Loucy (cell line): Measurements from ENCODE around the gene NBEA.

Source experiments
- H2AFZ ChIP-seq: fragments of 200-600 bp; sonication (generic); 2 replicates; pipeline ENCODE4 v1.6.0; 2016; ENCODE audit warnings: antibody characterized with exemption, mild to moderate bottlenecking, low read length, moderate library complexity
- H3F3A ChIP-seq: fragments of 200-600 bp; 2 replicates; pipeline ENCODE4 v1.6.0; 2016; ENCODE audit warnings: antibody characterized with exemption, low read depth, mild to moderate bottlenecking
- H3K27me3 ChIP-seq: fragments of 200-600 bp; sonication (generic); 2 replicates; pipeline ENCODE4 v1.6.1; 2014; ENCODE audit warnings: low read length, mild to moderate bottlenecking; ENCODE audit not compliant: insufficient read depth, poor library complexity, severe bottlenecking
- H3K36me3 ChIP-seq: fragments of 200-600 bp; sonication (generic); 2 replicates; pipeline ENCODE4 v1.6.1; 2016; ENCODE audit warnings: low read length; ENCODE audit not compliant: insufficient read depth
- H3K4me1 ChIP-seq: fragments of 200-600 bp; sonication (generic); 2 replicates; pipeline ENCODE4 v1.5.1; 2014; ENCODE audit warnings: low read length, mild to moderate bottlenecking; ENCODE audit not compliant: insufficient read depth, poor library complexity, severe bottlenecking
- H3K4me2 ChIP-seq: fragments of 200-600 bp; sonication (generic); 2 replicates; pipeline ENCODE4 v1.6.0; 2014; ENCODE audit warnings: antibody characterized with exemption, low read length, low read depth, mild to moderate bottlenecking; ENCODE audit not compliant: poor library complexity, severe bottlenecking
- H3K4me3 ChIP-seq: fragments of 200-600 bp; sonication (generic); 2 replicates; pipeline ENCODE4 v1.5.1; 2014; ENCODE audit warnings: low read length, mild to moderate bottlenecking, mixed read lengths; ENCODE audit not compliant: poor library complexity, severe bottlenecking
- H3K79me2 ChIP-seq: fragments of 200-600 bp; sonication (generic); 2 replicates; pipeline ENCODE4 v1.6.1; 2014; ENCODE audit warnings: low read length; ENCODE audit not compliant: insufficient read depth
- H3K9ac ChIP-seq: fragments of 200-600 bp; sonication (generic); 2 replicates; pipeline ENCODE4 v1.6.0; 2014; ENCODE audit warnings: mild to moderate bottlenecking, low read depth, low read length, moderate library complexity; ENCODE audit not compliant: poor library complexity, severe bottlenecking
- H3K9me2 ChIP-seq: fragments of 200-600 bp; sonication (generic); replicated peaks from 2 replicates; pipeline ENCODE4 v1.6.1; 2016; ENCODE audit warnings: low read depth, low read length, mixed read lengths
- H3K9me3 ChIP-seq: fragments of 200-600 bp; sonication (generic); 2 replicates; pipeline ENCODE4 v1.6.1; 2014; ENCODE audit warnings: mild to moderate bottlenecking, antibody characterized with exemption, low read length, low read depth; ENCODE audit not compliant: insufficient read depth
- H4K20me1 ChIP-seq: fragments of 200-600 bp; sonication (generic); 2 replicates; pipeline ENCODE4 v1.6.0; 2014; ENCODE audit warnings: antibody characterized with exemption, low read length, mild to moderate bottlenecking; ENCODE audit not compliant: insufficient read depth, poor library complexity, severe bottlenecking
- CTCF ChIP-seq: fragments of 200-600 bp; sonication (generic); conservative IDR thresholded peaks from 2 replicates; pipeline ENCODE4 v1.5.1; 2014; ENCODE audit warnings: mild to moderate bottlenecking, antibody characterized with exemption, low read length
- EZH2phosphoT487 ChIP-seq: fragments of 200-600 bp; IDR thresholded peaks from 2 replicates; pipeline ENCODE4 v1.6.1; 2018; ENCODE audit warnings: antibody characterized with exemption, mild to moderate bottlenecking, moderate library complexity, borderline replicate concordance

NBEA gene

GRCh38 chr13:35530147-35530546 is 588.1 kb downstream of the NBEA start:
- Histone ChIP-seq H3K4me2 (no peak overlapping the region), H4K20me1 (no peaks in the 10 kb centered on the region), H3K4me3 (no peak overlapping the region), H3K79me2 (no peaks in the 10 kb centered on the region), H3K36me3 (no peaks in the 10 kb centered on the region), H3K27me3 (no peaks in the 10 kb centered on the region), H3K4me1 (peaks cover 12% of the 10 kb centered on the region), H2AFZ (no peak overlapping the region), H3K9me3 (no peaks in the 10 kb centered on the region), H3K9ac (no peak overlapping the region), H3F3A (no peaks in the 10 kb centered on the region), H3K9me2 (no peaks in the 10 kb centered on the region)
- TF ChIP-seq EZH2phosphoT487 (no peak), CTCF (no peak)

GRCh38 chr13:35530581-35530980 is 588.5 kb downstream of the NBEA start:
- Histone ChIP-seq H3K4me2 (no peak overlapping the region), H4K20me1 (no peaks in the 10 kb centered on the region), H3K9me3 (no peaks in the 10 kb centered on the region), H3K9me2 (no peaks in the 10 kb centered on the region), H3F3A (no peaks in the 10 kb centered on the region), H3K79me2 (no peaks in the 10 kb centered on the region), H3K4me3 (no peak overlapping the region), H3K36me3 (no peaks in the 10 kb centered on the region), H3K4me1 (peaks cover 12% of the 10 kb centered on the region), H3K9ac (no peak overlapping the region), H2AFZ (no peak overlapping the region), H3K27me3 (no peaks in the 10 kb centered on the region)
- TF ChIP-seq EZH2phosphoT487 (no peak), CTCF (no peak)

GRCh38 chr13:35531526-35531925 is 589.5 kb downstream of the NBEA start:
- no peaks in the 10 kb centered on the region for H4K20me1 ChIP-seq
- no peaks in the 10 kb centered on the region for H3K79me2 ChIP-seq
- no peak overlapping the region for H3K9ac ChIP-seq
- no peaks in the 10 kb centered on the region for H3K36me3 ChIP-seq
- no peak overlapping the region for H2AFZ ChIP-seq
- H3F3A ChIP-seq = no peaks in the 10 kb centered on the region
- no peak for TF ChIP-seq EZH2phosphoT487
- no peak for TF ChIP-seq CTCF
- no peaks in the 10 kb centered on the region for H3K9me2 ChIP-seq
- H3K27me3 ChIP-seq = no peaks in the 10 kb centered on the region
- H3K4me1 ChIP-seq = peaks cover 12% of the 10 kb centered on the region
- no peak overlapping the region for H3K4me3 ChIP-seq
- no peaks in the 10 kb centered on the region for H3K9me3 ChIP-seq
- no peak overlapping the region for H3K4me2 ChIP-seq
